HG02610 (cell line): Measurements from ENCODE around the gene PCYT2.

Source experiments
- ATAC-seq: cut with Tn5 transposase; IDR thresholded peaks from one replicate; pipeline ENCODE4 v1.9.1; 2021; ENCODE audit warnings: mild to moderate bottlenecking, moderate library complexity; ENCODE audit not compliant: unreplicated experiment

PCYT2 gene

GRCh38 chr17:81914103-81914850, 3.1 kb upstream of the PCYT2 start:
- ATAC-seq = no peak

- ATAC-seq = no peak
These were observed 2.3 kb upstream of the PCYT2 start for GRCh38 chr17:81913394-81914102.

GRCh38 chr17:81912441-81913309, 1.5 kb upstream of the PCYT2 start:
- no peak for ATAC-seq

- ATAC-seq = no peak
These were observed 770 bp upstream of the PCYT2 start for GRCh38 chr17:81911969-81912368.

- peak; percentile 33 for ATAC-seq
These were observed 341 bp downstream of the PCYT2 start for GRCh38 chr17:81910840-81911276.

- ATAC-seq = no peak
These were observed 996 bp downstream of the PCYT2 start for GRCh38 chr17:81909966-81910839.

- ATAC-seq = no peak
These were observed 2.0 kb downstream of the PCYT2 start for GRCh38 chr17:81909231-81909630.

GRCh38 chr17:81908793-81909192, 2.4 kb downstream of the PCYT2 start:
- no peak for ATAC-seq

GRCh38 chr17:81907219-81908145, 3.7 kb downstream of the PCYT2 start:
- ATAC-seq = no peak

GRCh38 chr17:81906476-81907218, 4.6 kb downstream of the PCYT2 start:
- ATAC-seq = no peak

- no peak for ATAC-seq
These were observed 5.2 kb downstream of the PCYT2 start for GRCh38 chr17:81905993-81906392.

GRCh38 chr17:81905424-81905875, 5.7 kb downstream of the PCYT2 start:
- ATAC-seq = no peak

GRCh38 chr17:81904600-81905423, 6.4 kb downstream of the PCYT2 start:
- ATAC-seq = no peak

- ATAC-seq = no peak
These were observed 7.2 kb downstream of the PCYT2 start for GRCh38 chr17:81903896-81904599.

GRCh38 chr17:81903415-81903831, 7.8 kb downstream of the PCYT2 start:
- no peak for ATAC-seq

- no peak for ATAC-seq
These were observed 8.4 kb downstream of the PCYT2 start for GRCh38 chr17:81902653-81903414.
